Measurements from ENCODE around the gene RCOR2. TPM values are rescaled to one million over a fixed set of nuclear protein-coding genes. Genes with fewer than 3 reads are reported as not detected.
A peak's percentile ranks its signal among the peaks of the same experiment; 100 is the strongest.

RCOR2 gene
- total RNA-seq, 1 experiment from 2014 or later = 0.23 TPM

GRCh38 chr11:63907808-63908530 is 9.0 kb downstream of the RCOR2 start:
- no peak for DNase-seq (ENCODE audit: low read depth)

- DNase-seq (ENCODE audit: low read depth) = no peak
Measured at GRCh38 chr11:63907063-63907462, 9.9 kb downstream of the RCOR2 start.

GRCh38 chr11:63906585-63906984 is 10.4 kb downstream of the RCOR2 start:
- DNase-seq (ENCODE audit: low read depth) = peak; percentile 15

- no peak for DNase-seq (ENCODE audit: low read depth)
Measured at GRCh38 chr11:63906087-63906486, 10.9 kb downstream of the RCOR2 start.

- DNase-seq (ENCODE audit: low read depth) = peak; percentile 14
Measured at GRCh38 chr11:63905179-63905578, 11.8 kb downstream of the RCOR2 start.

GRCh38 chr11:63904743-63905142 is 12.2 kb downstream of the RCOR2 start:
- DNase-seq (ENCODE audit: low read depth) = no peak

- DNase-seq (ENCODE audit: low read depth) = no peak
Measured at GRCh38 chr11:63903884-63904283, 13.1 kb downstream of the RCOR2 start.

- peak; percentile 29 for DNase-seq (ENCODE audit: low read depth)
Measured at GRCh38 chr11:63901660-63902059, 15.3 kb downstream of the RCOR2 start.

GRCh38 chr11:63897459-63898146 is 19.4 kb downstream of the RCOR2 start:
- DNase-seq (ENCODE audit: low read depth) = no peak

GRCh38 chr11:63896071-63896470 is 20.9 kb downstream of the RCOR2 start:
- DNase-seq (ENCODE audit: low read depth) = no peak

GRCh38 chr11:63893355-63893754 is 23.6 kb downstream of the RCOR2 start:
- DNase-seq (ENCODE audit: low read depth) = no peak

- peak; percentile 25 for DNase-seq (ENCODE audit: low read depth)
Measured at GRCh38 chr11:63892228-63892627, 24.7 kb downstream of the RCOR2 start.

GRCh38 chr11:63890368-63890767 is 26.6 kb downstream of the RCOR2 start:
- DNase-seq (ENCODE audit: low read depth) = no peak

GRCh38 chr11:63889344-63889743 is 27.6 kb downstream of the RCOR2 start:
- DNase-seq (ENCODE audit: low read depth) = no peak

GRCh38 chr11:63888170-63889086 is 28.5 kb downstream of the RCOR2 start:
- peak; percentile 8 for DNase-seq (ENCODE audit: low read depth)

GRCh38 chr11:63887386-63887999 is 29.5 kb downstream of the RCOR2 start:
- DNase-seq (ENCODE audit: low read depth) = no peak

GRCh38 chr11:63884196-63884932 is 32.6 kb downstream of the RCOR2 start:
- DNase-seq (ENCODE audit: low read depth) = no peak

- no peak for DNase-seq (ENCODE audit: low read depth)
Measured at GRCh38 chr11:63883791-63884190, 33.2 kb downstream of the RCOR2 start.

- no peak for DNase-seq (ENCODE audit: low read depth)
Measured at GRCh38 chr11:63882555-63883242, 34.3 kb downstream of the RCOR2 start.

GRCh38 chr11:63880403-63880790 is 36.6 kb downstream of the RCOR2 start:
- DNase-seq (ENCODE audit: low read depth) = no peak

Measured in LHCN-M2 (cell line).